Transverse colon (tissue), 4 donors: ENCODE results near the gene NEK11. TPM values are rescaled to one million over a fixed set of nuclear protein-coding genes. Genes with fewer than 3 reads are reported as not detected.

Experiments used
- DNase-seq: peaks from one replicate; pipeline ENCODE4 v3.0.0-alpha.2; 2019
- H3K27ac ChIP-seq, 4 donors: fragments of 200-600 bp; sonication (generic); 2 replicates each; pipeline ENCODE4 v1.5.1; 2016 to 2018; ENCODE audit warnings: inconsistent platforms in 4 of 4
- H3K27me3 ChIP-seq: fragments of 200-600 bp; sonication (generic); 2 replicates; pipeline ENCODE4 v1.5.1; 2017; ENCODE audit warnings: inconsistent platforms
- H3K36me3 ChIP-seq, 4 donors: fragments of 200-600 bp; sonication (generic); 2 replicates each; pipeline ENCODE4 v1.5.1; 2017 to 2019; ENCODE audit warnings: inconsistent platforms in 4 of 4
- H3K4me1 ChIP-seq, 4 donors: fragments of 200-600 bp; sonication (generic); 2 replicates each; pipeline ENCODE4 v1.5.1; 2017 to 2020; ENCODE audit warnings: inconsistent platforms in 4 of 4
- H3K4me3 ChIP-seq, 4 donors: fragments of 200-600 bp; sonication (generic); 1 replicate in 1 of 4; 2 replicates in 3 of 4; pipeline versions ENCODE4 v1.5.1 to v1.6.1; 2017 to 2019; ENCODE audit warnings: inconsistent platforms in 4 of 4
- H3K9me3 ChIP-seq, 2 donors: fragments of 200-600 bp; sonication (generic); 2 replicates each; pipeline ENCODE4 v1.5.1; 2017 to 2019; ENCODE audit warnings: inconsistent platforms in 2 of 2
- EP300 ChIP-seq: sonication (generic); formaldehyde crosslinking; IDR thresholded peaks from one replicate; pipeline ENCODE4 v1.6.1; 2017; ENCODE audit warnings: antibody characterized with exemption, low read depth
- POLR2A ChIP-seq: fragments of 450-650 bp; IDR thresholded peaks from one replicate; pipeline ENCODE4 v1.6.1; 2016; ENCODE audit warnings: antibody characterized with exemption, mild to moderate bottlenecking, moderate library complexity
- POLR2AphosphoS5 ChIP-seq, 3 donors: sonication (generic); formaldehyde crosslinking; IDR thresholded peaks; one replicate each; pipeline ENCODE4 v1.6.1; 2016; ENCODE audit warnings: antibody characterized with exemption in 3 of 3
- WGBS, 2 donors: methylation state at CpG; one replicate each; pipeline ENCODE4 v1.1.5; 2018; ENCODE audit warnings: low coverage in 1 of 2; 5-methylcytosine and 5-hydroxymethylcytosine counted together
- in situ Hi-C, 4 donors: fragments of 200-750 bp; cut with MboI; loops; one replicate each; pipeline versions ENCODE4 v1.15.0 to v1.15.1; 2017; ENCODE audit warnings: low sequenced_read_pairs in 3 of 4, low pct_ligation_motif_present in 1 of 4, low pct_unique_long_range_greater_than_20kb in 1 of 4
- intact Hi-C: fragments of 100-400 bp; cut with DNase I; formaldehyde crosslinking; loops from one replicate; pipeline ENCODE4 v1.15.1; 2023; ENCODE audit warnings: low total_unique reads
- total RNA-seq, 4 donors: library from RNA; depleted of rRNA; stranded (reverse); fragments of >200 nt; gene quantifications; one replicate each; pipeline ENCODE4 v1.1.0, GENCODE V29; 2016
- TF ChIP-seq, protein P1 (sequence below), 5 experiments: fragments of 200-600 bp in 3 of 5; fragments of 450-650 bp in 2 of 5; sonication (generic) in 3 of 5; IDR thresholded peaks; 1 replicate in 2 of 5; 2 replicates in 3 of 5; pipeline ENCODE4 v1.5.1; 2016 to 2017; ENCODE audit warnings: antibody characterized with exemption in 5 of 5, inconsistent platforms in 3 of 5, mild to moderate bottlenecking in 2 of 5, moderate library complexity in 1 of 5

Gene NEK11
- total RNA-seq, 4 donors from 2014 or later, result 4.6 to 12.3 (median 8.5) TPM

DNA sequence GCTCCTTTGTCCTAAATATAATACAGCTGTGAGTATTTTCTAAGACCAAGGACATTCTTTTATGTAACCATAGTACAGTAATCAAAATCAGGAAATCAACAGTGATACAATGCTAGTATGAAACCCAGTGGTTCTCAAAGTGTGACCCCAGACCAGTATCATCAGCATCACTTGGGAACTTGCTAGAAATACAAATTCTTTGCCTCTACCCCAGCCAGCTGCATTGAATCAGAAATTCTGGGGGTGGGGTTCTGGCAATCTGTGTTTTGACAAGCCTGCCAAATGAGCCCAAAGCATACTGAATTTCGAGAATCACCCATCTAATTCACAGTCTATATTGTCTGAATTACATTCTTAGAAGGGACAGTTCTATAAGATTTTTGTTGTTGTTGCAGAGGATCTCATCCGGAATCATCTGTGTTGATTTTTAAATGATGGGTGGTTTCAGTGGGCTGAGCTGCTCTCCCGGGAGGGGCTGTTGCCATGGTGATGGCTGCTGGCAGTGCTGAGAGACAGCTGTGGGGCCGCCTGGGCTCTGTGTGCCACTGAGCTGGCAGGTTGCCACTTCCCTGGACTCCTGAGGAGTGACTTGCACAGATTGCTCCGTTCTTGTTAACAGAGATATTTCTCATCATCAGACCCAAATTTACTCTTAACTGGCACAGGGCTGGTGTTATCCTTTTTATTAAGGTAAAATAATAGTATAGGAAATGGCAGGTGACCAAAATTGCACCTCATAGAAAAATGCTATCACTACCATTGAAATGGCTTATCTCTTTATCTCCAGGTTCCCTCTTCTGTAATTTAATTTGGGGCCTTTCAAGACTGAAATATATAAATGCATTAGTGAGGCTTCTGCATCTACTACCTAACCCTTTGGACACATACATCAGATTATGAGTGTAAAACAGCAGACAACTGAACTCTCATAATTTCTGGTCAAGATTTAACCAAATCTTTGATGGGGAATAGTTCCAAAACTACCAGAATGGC is 56.5 kb downstream of the NEK11 start:
- peak; percentile 35 for DNase-seq
- in situ Hi-C loops, result no loop called here
- WGBS, 2 donors, result 26% methylated on average over 5 of the region's 5 CpGs; no CpG with 5 or more reads in 1 of the 2 donors

DNA sequence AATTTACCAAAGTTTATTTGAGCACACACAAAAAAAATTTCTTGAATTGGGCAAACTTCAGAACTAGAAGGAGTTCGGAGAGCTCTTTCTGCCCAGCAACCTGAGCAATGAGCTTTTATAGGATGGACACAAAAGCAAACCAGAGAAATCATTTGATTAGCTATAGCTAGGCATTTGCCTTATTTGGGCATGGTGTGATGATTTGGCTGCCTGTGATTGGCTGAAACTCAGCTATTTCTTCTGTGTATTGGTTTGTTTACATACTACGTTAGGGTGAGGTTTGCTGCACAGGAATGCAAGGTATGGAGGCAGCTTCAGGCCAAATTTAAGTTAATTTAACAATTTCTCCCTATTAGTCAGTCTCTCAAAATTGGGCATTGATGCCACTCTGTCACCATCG is 65.1 kb downstream of the NEK11 start:
- Histone ChIP-seq H3K27me3 (no peaks in the 10 kb centered on the region), H3K4me3 (no peak overlapping the region), H3K36me3 (no peaks in the 10 kb centered on the region), H3K9me3 (no peaks in the 10 kb centered on the region), H3K4me1 (no peaks in the 10 kb centered on the region), H3K27ac (no peak overlapping the region)
- intact Hi-C loops (no loop called here), in situ Hi-C loops (no loop called here)
- WGBS, 2 donors, result 85 to 94% methylated on average over 3 of the region's 3 CpGs
- TF ChIP-seq POLR2A (no peak), POLR2AphosphoS5 (IDR thresholded peaks at IDR 0.05) (no peak), EP300 (no peak)
- TF ChIP-seq, protein P1, sequence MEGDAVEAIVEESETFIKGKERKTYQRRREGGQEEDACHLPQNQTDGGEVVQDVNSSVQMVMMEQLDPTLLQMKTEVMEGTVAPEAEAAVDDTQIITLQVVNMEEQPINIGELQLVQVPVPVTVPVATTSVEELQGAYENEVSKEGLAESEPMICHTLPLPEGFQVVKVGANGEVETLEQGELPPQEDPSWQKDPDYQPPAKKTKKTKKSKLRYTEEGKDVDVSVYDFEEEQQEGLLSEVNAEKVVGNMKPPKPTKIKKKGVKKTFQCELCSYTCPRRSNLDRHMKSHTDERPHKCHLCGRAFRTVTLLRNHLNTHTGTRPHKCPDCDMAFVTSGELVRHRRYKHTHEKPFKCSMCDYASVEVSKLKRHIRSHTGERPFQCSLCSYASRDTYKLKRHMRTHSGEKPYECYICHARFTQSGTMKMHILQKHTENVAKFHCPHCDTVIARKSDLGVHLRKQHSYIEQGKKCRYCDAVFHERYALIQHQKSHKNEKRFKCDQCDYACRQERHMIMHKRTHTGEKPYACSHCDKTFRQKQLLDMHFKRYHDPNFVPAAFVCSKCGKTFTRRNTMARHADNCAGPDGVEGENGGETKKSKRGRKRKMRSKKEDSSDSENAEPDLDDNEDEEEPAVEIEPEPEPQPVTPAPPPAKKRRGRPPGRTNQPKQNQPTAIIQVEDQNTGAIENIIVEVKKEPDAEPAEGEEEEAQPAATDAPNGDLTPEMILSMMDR (IDR thresholded peaks at IDR 0.05), result no peak
- DNase-seq, result no peak

More for the DNA sequence above, 56.5 kb downstream of the NEK11 start:
- intact Hi-C loops, result no loop called here
- TF ChIP-seq, protein P1 (IDR thresholded peaks at IDR 0.05), result no peak
- TF ChIP-seq POLR2AphosphoS5 (IDR thresholded peaks at IDR 0.05) (no peak), EP300 (no peak), POLR2A (no peak)
- Histone ChIP-seq H3K27me3 (no peaks in the 10 kb centered on the region), H3K4me3 (no peak overlapping the region), H3K27ac (no peak overlapping the region), H3K9me3 (no peaks in the 10 kb centered on the region), H3K4me1 (no peaks in the 10 kb centered on the region), H3K36me3 (no peaks in the 10 kb centered on the region)

DNA sequence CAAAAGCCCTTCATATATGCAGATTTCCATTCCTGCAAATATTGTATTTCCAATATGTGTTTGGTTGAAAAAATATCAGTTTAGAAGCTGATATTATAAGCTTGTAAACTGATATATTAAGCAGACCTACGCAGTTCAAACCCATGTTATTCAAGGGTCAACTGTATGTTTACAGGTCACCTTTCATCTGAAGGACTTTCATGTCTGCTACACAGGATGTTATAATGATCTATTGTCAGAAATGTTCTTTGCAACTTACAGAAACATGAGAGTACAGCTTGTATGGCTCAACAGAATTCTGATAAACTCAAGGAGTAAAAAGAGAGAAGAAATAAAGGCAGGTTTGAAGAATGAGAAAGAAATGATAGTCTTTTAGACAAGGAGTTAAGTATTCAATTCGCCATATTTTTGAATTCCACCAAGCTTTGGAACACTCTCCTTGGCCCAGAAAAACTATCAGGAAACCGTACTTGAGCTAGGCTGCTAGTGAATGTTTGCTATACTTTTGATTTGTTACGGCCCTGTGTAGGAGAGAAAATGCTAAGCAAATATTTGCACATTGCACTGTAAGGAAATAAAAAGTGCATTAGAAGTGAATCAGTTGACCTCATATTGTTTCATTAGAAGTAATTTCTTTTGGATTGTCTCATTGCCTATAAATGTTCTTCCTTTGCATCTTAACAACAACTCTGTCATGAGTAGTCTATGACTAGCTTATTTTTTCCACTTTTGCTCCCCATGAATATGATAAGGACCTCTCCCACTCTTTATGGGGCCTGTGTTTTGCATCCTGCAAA is 81.2 kb downstream of the NEK11 start:
- Histone ChIP-seq H3K9me3 (no peaks in the 10 kb centered on the region), H3K4me3 (no peak overlapping the region), H3K4me1 (no peaks in the 10 kb centered on the region), H3K27me3 (no peaks in the 10 kb centered on the region), H3K36me3 (no peaks in the 10 kb centered on the region), H3K27ac (no peak overlapping the region)
- in situ Hi-C loops, result no loop called here
- TF ChIP-seq POLR2A (no peak), EP300 (no peak), POLR2AphosphoS5 (IDR thresholded peaks at IDR 0.05) (no peak)
- TF ChIP-seq, protein P1 (IDR thresholded peaks at IDR 0.05), result no peak
- intact Hi-C loops, result no loop called here
- WGBS, 2 donors, result 46 to 48% methylated on average over 4 of the region's 4 CpGs
- no peak for DNase-seq

DNA sequence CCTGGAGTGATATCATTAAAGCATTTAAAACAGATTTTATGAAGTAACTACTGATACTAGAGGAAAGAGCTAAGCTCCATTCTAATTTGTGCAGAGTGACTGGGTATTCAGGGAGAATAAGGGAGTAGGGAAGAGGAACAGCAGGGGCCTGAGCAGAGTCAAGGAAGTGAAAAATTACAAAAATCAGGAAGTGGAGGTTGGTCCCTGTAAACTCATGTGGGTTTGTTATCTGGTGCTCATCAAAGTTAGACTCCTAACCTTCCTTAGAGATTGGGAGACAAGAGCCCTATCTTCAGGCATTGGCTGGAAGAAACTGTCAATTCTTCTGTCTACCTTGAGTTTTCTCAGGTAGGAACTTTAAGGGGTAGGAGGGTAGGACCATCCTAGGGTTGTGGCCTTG is 82.5 kb downstream of the NEK11 start:
- Histone ChIP-seq H3K27me3 (no peaks in the 10 kb centered on the region), H3K9me3 (no peaks in the 10 kb centered on the region), H3K36me3 (no peaks in the 10 kb centered on the region), H3K27ac (no peak overlapping the region), H3K4me3 (no peak overlapping the region), H3K4me1 (no peaks in the 10 kb centered on the region)
- in situ Hi-C loops, result no loop called here
- intact Hi-C loops, result no loop called here
- TF ChIP-seq EP300 (no peak), POLR2AphosphoS5 (IDR thresholded peaks at IDR 0.05) (no peak), POLR2A (no peak)
- TF ChIP-seq, protein P1 (IDR thresholded peaks at IDR 0.05), result no peak
- DNase-seq, result no peak
